Thoracic aorta (tissue), 2 donors: Measurements from ENCODE around the gene WARS2. TPM values are rescaled to one million over a fixed set of nuclear protein-coding genes. Genes with fewer than 3 reads are reported as not detected.

ENCODE experiments used
- ATAC-seq: fragments of 150-250 bp; one replicate; pipeline ENCODE4 v1.8.0; 2017; ENCODE audit warnings: low read depth; ENCODE audit not compliant: insufficient number of reproducible peaks, low FRiP score
- DNase-seq: peaks from one replicate; pipeline ENCODE4 v3.0.0-alpha.2; 2020; ENCODE audit warnings: low spot score
- H3K27ac ChIP-seq, 2 donors: fragments of 200-600 bp; sonication (generic); 1 replicate in 1 of 2; 2 replicates in 1 of 2; pipeline ENCODE4 v1.5.1; 2016; ENCODE audit warnings: mild to moderate bottlenecking in 2 of 2, moderate library complexity in 2 of 2
- H3K27me3 ChIP-seq: fragments of 200-600 bp; sonication (generic); replicated peaks from 2 replicates; pipeline ENCODE4 v1.6.0; 2016; ENCODE audit warnings: mild to moderate bottlenecking; ENCODE audit not compliant: insufficient read depth
- H3K36me3 ChIP-seq: fragments of 200-600 bp; sonication (generic); one replicate; pipeline ENCODE4 v1.5.1; 2016
- H3K4me1 ChIP-seq, 2 donors: fragments of 200-600 bp; sonication (generic); 1 replicate in 1 of 2; 2 replicates in 1 of 2; pipeline versions ENCODE4 v1.5.1 to v1.6.0; 2016; ENCODE audit warnings: low read depth in 2 of 2, mild to moderate bottlenecking in 1 of 2; ENCODE audit not compliant: control insufficient read depth in 1 of 2
- H3K4me3 ChIP-seq: fragments of 200-600 bp; sonication (generic); 2 replicates; pipeline ENCODE4 v1.5.1; 2016; ENCODE audit warnings: mild to moderate bottlenecking
- H3K9me3 ChIP-seq: fragments of 200-600 bp; sonication (generic); 2 replicates; pipeline ENCODE4 v1.5.1; 2016
- CTCF ChIP-seq: fragments of 200-600 bp; sonication (generic); IDR thresholded peaks from one replicate; pipeline ENCODE4 v1.5.1; 2019; ENCODE audit warnings: antibody characterized with exemption
- total RNA-seq, 2 donors: library from RNA; depleted of rRNA; stranded (reverse); fragments of >200 nt; gene quantifications; one replicate each; pipeline versions ENCODE4 v1.1.0 to v1.2.3, GENCODE V29; 2016

The WARS2 gene
- total RNA-seq, 2 donors from 2014 or later: 11.1 to 13.8 TPM

DNA sequence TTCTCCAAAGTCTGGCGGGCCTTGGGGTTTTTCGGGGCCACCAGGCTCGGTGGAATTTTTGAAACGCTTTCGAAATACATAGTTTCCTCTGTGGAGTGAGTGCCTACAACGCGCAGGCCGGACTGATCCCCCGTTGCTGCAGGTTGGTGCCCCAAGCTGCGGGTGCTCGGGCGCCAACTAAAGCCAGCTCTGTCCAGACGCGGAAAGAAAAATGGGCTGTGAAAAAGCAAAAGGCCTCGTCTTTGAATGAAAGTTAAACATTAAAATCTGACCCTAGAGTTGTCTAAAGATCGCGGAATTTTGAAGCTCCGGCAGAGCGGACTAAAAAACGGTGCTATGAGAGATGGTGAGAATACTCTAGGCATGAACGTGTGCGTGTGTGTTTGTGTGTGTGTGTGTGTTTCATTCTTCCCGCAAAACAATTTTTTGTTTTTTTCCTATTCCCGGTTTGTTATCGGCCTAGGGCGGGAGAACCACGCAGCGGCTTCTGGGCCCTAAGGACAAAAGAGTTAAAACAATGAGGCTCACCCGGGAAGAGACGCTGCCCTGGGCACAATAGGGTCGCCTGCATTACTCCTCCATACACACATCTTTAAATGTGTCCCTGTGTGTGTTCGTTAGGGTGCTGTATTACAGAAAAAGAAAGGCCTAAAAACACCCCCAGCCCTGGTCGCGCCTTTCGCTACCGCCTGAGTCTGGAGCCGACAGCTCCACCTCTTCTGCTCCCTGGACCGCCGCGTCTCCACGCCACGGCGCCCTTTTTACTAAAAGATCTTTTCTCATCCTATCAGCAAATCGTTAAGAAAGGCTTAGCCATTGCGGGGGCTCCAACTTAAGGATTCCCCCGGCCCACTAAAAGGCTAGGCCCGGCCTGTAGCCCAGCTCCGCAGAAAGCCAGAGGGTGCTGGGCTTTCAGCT is 155.5 kb downstream of the WARS2 start:
- ATAC-seq: no peak
- no peak for TF ChIP-seq CTCF
- no peak overlapping the region for H3K27ac ChIP-seq
- DNase-seq: no peak
- peak overlapping the region; percentile 54 for H3K4me3 ChIP-seq
- peaks cover 41% of the 10 kb centered on the region for H3K27me3 ChIP-seq
- H3K4me1 ChIP-seq: peaks cover 15 to 35% of the 10 kb centered on the region in 2 donors
- no peaks in the 10 kb centered on the region for H3K36me3 ChIP-seq
- H3K9me3 ChIP-seq: no peaks in the 10 kb centered on the region

DNA sequence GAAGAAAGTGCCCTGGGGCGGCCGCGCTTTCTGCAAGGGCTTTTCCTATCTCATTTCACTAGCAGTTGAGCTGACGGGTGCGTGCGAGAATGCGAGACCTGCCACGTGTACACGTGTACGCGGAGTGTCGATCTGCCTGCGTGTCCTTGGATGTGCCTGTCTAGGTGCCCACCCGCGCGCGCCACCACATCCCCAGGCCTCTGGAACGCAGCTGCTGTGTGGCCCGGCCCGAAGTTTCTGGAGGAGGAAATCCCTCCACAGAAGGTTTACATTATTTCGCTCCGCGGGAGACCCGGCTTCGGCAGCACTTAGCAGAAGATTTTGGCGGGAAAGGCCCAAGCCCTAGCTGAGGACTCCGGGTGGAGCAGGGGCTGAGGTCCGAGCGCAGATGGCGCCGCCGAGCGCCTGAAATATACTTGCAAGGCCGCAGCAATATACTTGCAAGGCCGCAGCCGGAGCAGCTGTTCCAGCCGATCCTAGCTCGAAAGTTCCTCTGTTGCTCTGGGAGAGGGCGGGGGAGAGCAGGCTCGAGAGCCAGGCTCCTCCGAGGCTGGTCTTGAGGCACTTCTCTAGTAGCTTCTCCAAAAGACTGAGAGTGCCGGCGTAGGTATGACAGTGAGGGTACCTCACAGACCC is 156.2 kb downstream of the WARS2 start:
- Histone ChIP-seq H3K27ac (no peak overlapping the region), H3K9me3 (no peaks in the 10 kb centered on the region), H3K4me1 (peaks cover 15 to 41% of the 10 kb centered on the region in 2 donors), H3K4me3 (peak overlapping the region; percentile 54), H3K27me3 (peaks cover 33% of the 10 kb centered on the region), H3K36me3 (no peaks in the 10 kb centered on the region)
- ATAC-seq: no peak
- TF ChIP-seq CTCF: no peak
- no peak for DNase-seq

DNA sequence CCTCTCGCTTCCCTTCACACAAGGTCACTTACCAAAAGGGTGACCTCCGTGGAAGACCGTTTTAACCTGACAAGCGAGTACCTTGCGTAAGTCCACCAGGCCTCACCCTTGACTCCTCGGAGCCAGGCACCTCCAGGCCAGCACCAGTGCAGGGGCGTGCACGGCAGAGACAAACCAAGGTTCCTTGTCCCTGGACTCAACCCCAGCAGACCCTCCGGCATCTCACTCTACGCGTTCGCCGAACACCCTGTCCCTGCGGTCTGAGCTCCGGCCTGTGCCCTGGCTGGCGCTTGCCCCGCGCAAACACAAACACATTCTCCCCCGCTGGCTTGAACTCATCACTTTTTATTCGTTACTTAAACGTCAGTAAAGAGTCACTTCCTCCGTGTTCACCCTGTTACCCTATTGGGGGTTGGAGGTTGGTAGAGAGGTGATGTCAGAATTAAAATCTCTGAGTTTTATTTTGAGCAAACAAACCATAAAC is 156.9 kb downstream of the WARS2 start:
- Histone ChIP-seq H3K4me3 (no peak overlapping the region), H3K4me1 (peaks cover 15 to 37% of the 10 kb centered on the region in 2 donors), H3K9me3 (no peaks in the 10 kb centered on the region), H3K36me3 (no peaks in the 10 kb centered on the region), H3K27me3 (peaks cover 36% of the 10 kb centered on the region), H3K27ac (no peak overlapping the region)
- no peak for TF ChIP-seq CTCF
- no peak for ATAC-seq
- DNase-seq: no peak

DNA sequence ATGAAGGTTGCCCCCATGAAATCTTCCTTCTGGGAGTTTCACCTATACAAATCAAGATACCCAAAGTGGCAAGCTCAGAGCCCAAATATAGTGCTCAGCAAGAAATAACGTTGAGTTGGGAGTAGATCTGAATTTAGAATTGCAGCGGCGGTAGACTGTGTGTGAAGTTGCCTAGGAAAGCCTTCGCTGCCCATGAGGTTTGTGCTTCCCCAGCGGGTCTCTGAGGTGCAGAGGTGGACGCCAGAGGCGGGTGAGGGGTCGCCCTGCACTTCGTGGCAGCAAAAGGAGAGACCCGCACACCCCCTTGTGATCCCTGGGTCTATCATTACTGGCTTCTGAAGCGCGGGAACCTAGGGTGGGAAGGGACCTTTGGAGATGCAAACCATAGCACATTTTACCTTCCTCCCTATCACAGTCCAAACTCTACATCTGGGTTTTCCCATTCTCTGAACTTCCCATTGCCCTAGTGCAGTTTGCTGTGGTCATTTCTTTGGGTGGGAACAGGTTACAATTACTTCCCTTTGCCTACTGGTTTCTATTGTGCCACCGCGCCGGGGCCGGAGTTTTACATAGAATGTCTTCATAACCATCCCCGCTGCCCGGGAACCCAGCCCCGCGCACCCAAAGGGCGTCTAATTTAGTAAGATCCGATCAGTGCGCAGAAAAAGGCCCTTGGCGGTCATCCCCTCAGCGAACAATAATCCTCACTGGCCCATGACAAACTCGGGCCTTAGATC is 157.5 kb downstream of the WARS2 start:
- Histone ChIP-seq H3K36me3 (no peaks in the 10 kb centered on the region), H3K27me3 (peaks cover 36% of the 10 kb centered on the region), H3K27ac (no peak overlapping the region), H3K4me1 (peaks cover 12 to 31% of the 10 kb centered on the region in 2 donors), H3K9me3 (no peaks in the 10 kb centered on the region), H3K4me3 (no peak overlapping the region)
- no peak for TF ChIP-seq CTCF
- DNase-seq (no peak), ATAC-seq (no peak)

- peaks cover 36% of the 10 kb centered on the region for H3K27me3 ChIP-seq
- DNase-seq (no peak), ATAC-seq (no peak)
- no peak for TF ChIP-seq CTCF
- no peaks in the 10 kb centered on the region for H3K9me3 ChIP-seq
- H3K36me3 ChIP-seq: no peaks in the 10 kb centered on the region
- H3K27ac ChIP-seq: no peak overlapping the region
- no peak overlapping the region for H3K4me3 ChIP-seq
- peaks cover 5 to 23% of the 10 kb centered on the region in 2 donors for H3K4me1 ChIP-seq
These were observed 158.2 kb downstream of the WARS2 start for GRCh38 chr1:118982266-118982665.
